OCI-LY7 (cell line): ENCODE data around the gene VPS13D. TPM values are rescaled to one million over a fixed set of nuclear protein-coding genes. Genes with fewer than 3 reads are reported as not detected.

Source experiments
- BruUV-seq: library from RNA; stranded (reverse); fragments of 400-500 nt; replicated peaks from 2 replicates; lab custom pipeline; 2021; lab: Mats Ljungman, UMichigan
- CTCF ChIA-PET: fragments of 300-600 bp; sonication (Branson Sonifier 250); formaldehyde crosslinking; loops from one replicate; lab custom pipeline; 2022; ENCODE audit warnings: antibody characterized with exemption; ENCODE audit not compliant: unreplicated experiment; lab: Charles Lee
- POLR2A ChIA-PET: fragments of 300-600 bp; sonication (Branson Sonifier 250); formaldehyde crosslinking; loops from one replicate; lab custom pipeline; 2022; ENCODE audit warnings: antibody characterized with exemption; lab: Charles Lee
- DNase-seq: peaks from one replicate; pipeline ENCODE4 v3.0.0-alpha.2; 2015; ENCODE audit warnings: low spot score
- H2AFZ ChIP-seq: fragments of 200-600 bp; sonication (generic), shearing (Covaris generic); 2 replicates; pipeline ENCODE4 v1.6.1; 2014; ENCODE audit warnings: mild to moderate bottlenecking, antibody characterized with exemption, low read length, moderate library complexity
- H3K27ac ChIP-seq: fragments of 200-600 bp; sonication (generic); 2 replicates; pipeline ENCODE4 v1.5.1; 2014; ENCODE audit warnings: mixed run types, low read depth, mild to moderate bottlenecking, moderate library complexity, low read length, inconsistent platforms; ENCODE audit not compliant: poor library complexity, severe bottlenecking
- H3K36me3 ChIP-seq: fragments of 200-600 bp; sonication (generic); 2 replicates; pipeline ENCODE4 v1.6.1; 2014; ENCODE audit warnings: mild to moderate bottlenecking, antibody characterized with exemption, low read length, moderate library complexity, mixed read lengths; ENCODE audit not compliant: insufficient read depth
- H3K4me1 ChIP-seq: fragments of 200-600 bp; sonication (generic); 2 replicates; pipeline ENCODE4 v1.5.1; 2014; ENCODE audit warnings: mild to moderate bottlenecking, low read length; ENCODE audit not compliant: insufficient read depth, poor library complexity, severe bottlenecking
- H3K4me2 ChIP-seq: fragments of 200-600 bp; sonication (generic); 2 replicates; pipeline ENCODE4 v1.6.1; 2014; ENCODE audit warnings: mild to moderate bottlenecking, low read length
- H3K4me3 ChIP-seq: fragments of 200-600 bp; sonication (generic); 2 replicates; pipeline ENCODE4 v1.5.1; 2014; ENCODE audit warnings: mild to moderate bottlenecking, low read depth, low read length; ENCODE audit not compliant: poor library complexity, severe bottlenecking
- H3K79me2 ChIP-seq: fragments of 200-600 bp; sonication (generic); 2 replicates; pipeline ENCODE4 v1.6.1; 2016; ENCODE audit warnings: low read depth, mild to moderate bottlenecking, low read length, moderate library complexity, mixed read lengths; ENCODE audit not compliant: insufficient read depth
- H3K9me2 ChIP-seq: fragments of 200-600 bp; sonication (generic); 2 replicates; pipeline ENCODE4 v1.6.1; 2016; ENCODE audit warnings: mild to moderate bottlenecking, low read length, mixed read lengths; ENCODE audit not compliant: insufficient read depth
- H3K9me3 ChIP-seq: fragments of 200-600 bp; sonication (generic); 2 replicates; pipeline ENCODE4 v1.6.1; 2014; ENCODE audit warnings: mild to moderate bottlenecking, mixed run types, low read length, mixed read lengths
- H4K20me1 ChIP-seq: fragments of 200-600 bp; sonication (generic); 2 replicates; pipeline ENCODE4 v1.6.1; 2014; ENCODE audit warnings: mild to moderate bottlenecking, antibody characterized with exemption, low read length, moderate library complexity, mixed read lengths; ENCODE audit not compliant: insufficient read depth
- CTCF ChIP-seq: fragments of 200-600 bp; sonication (generic); conservative IDR thresholded peaks from 2 replicates; pipeline ENCODE4 v1.5.1; 2014; ENCODE audit warnings: mild to moderate bottlenecking, antibody characterized with exemption, low read length, moderate library complexity, mixed read lengths
- EZH2phosphoT487 ChIP-seq: fragments of 200-600 bp; sonication (generic); IDR thresholded peaks from 2 replicates; pipeline ENCODE4 v1.6.1; 2018; ENCODE audit warnings: low read depth, borderline replicate concordance, mild to moderate bottlenecking, mixed run types, antibody characterized with exemption, low read length, moderate library complexity, mixed read lengths
- intact Hi-C: fragments of 100-400 bp; cut with micrococcal nuclease; formaldehyde crosslinking; loops from one replicate; pipeline ENCODE4 v1.10.0; 2022; ENCODE audit not compliant: unreplicated experiment
- total RNA-seq, 2 experiments: library from RNA; depleted of rRNA in 1 of 2; stranded (reverse); fragments of >200 nt in 1 of 2; shearing (Covaris generic) in 1 of 2; gene quantifications; 2 replicates each; pipeline ENCODE4 v1.2.3, GENCODE V29; 2014 to 2022

Gene VPS13D
- total RNA-seq, 2 experiments from 2014 or later = 23.9 to 39.2 TPM

- no TSS peak for BruUV-seq
- no peak for TF ChIP-seq CTCF
- TF ChIP-seq EZH2phosphoT487 = no peak
- no peak for DNase-seq
- intact Hi-C loops = no loop called here
- Histone ChIP-seq H4K20me1 (no peaks in the 10 kb centered on the region), H3K36me3 (peaks cover 42% of the 10 kb centered on the region; the same call in 1 of the 2 replicates), H3K27ac (no peak overlapping the region), H3K79me2 (no peaks in the 10 kb centered on the region), H3K9me2 (no peaks in the 10 kb centered on the region), H2AFZ (no peak overlapping the region), H3K4me2 (no peak overlapping the region), H3K9me3 (no peaks in the 10 kb centered on the region), H3K4me3 (no peak overlapping the region), H3K4me1 (peaks cover 16% of the 10 kb centered on the region)
- POLR2A ChIA-PET = interaction anchor here (1.0 kb wide), 1 partner anchor 48 kb away, joined by 3 read pairs; no protein-coding TSS in a partner anchor
- CTCF ChIA-PET = no interaction called here
Observed at GRCh38 chr1:12336413-12336812, 106.6 kb downstream of the VPS13D start.

GRCh38 chr1:12338017-12338416, 108.2 kb downstream of the VPS13D start:
- Histone ChIP-seq H3K4me3 (no peak overlapping the region), H3K27ac (no peak overlapping the region), H3K9me2 (no peaks in the 10 kb centered on the region), H3K4me2 (no peak overlapping the region), H3K79me2 (no peaks in the 10 kb centered on the region), H3K4me1 (peaks cover 16% of the 10 kb centered on the region), H4K20me1 (no peaks in the 10 kb centered on the region), H3K9me3 (no peaks in the 10 kb centered on the region), H2AFZ (no peak overlapping the region), H3K36me3 (peaks cover 33% of the 10 kb centered on the region)
- BruUV-seq = no TSS peak
- POLR2A ChIA-PET = no interaction called here
- intact Hi-C loops = no loop called here
- DNase-seq = no peak
- TF ChIP-seq CTCF (no peak), EZH2phosphoT487 (no peak)
- CTCF ChIA-PET = no interaction called here

GRCh38 chr1:12338823-12339222, 109.0 kb downstream of the VPS13D start:
- BruUV-seq = no TSS peak
- intact Hi-C loops = no loop called here
- ChIA-PET POLR2A (interaction anchor here (1.0 kb wide), 1 partner anchor 133 kb away, joined by 4 read pairs; no protein-coding TSS in a partner anchor), CTCF (no interaction called here)
- peaks cover 17% of the 10 kb centered on the region for H3K4me1 ChIP-seq
- H3K9me3 ChIP-seq = no peaks in the 10 kb centered on the region
- no peaks in the 10 kb centered on the region for H4K20me1 ChIP-seq
- no peak overlapping the region for H2AFZ ChIP-seq
- DNase-seq = no peak
- H3K4me3 ChIP-seq = no peak overlapping the region
- H3K9me2 ChIP-seq = no peaks in the 10 kb centered on the region
- TF ChIP-seq CTCF (no peak), EZH2phosphoT487 (no peak)
- H3K4me2 ChIP-seq = no peak overlapping the region
- no peak overlapping the region for H3K27ac ChIP-seq
- H3K79me2 ChIP-seq = no peaks in the 10 kb centered on the region
- H3K36me3 ChIP-seq = peaks cover 28% of the 10 kb centered on the region
